CD4-positive, alpha-beta T cell treated with Interleukin-21 for 1 hour (primary cell): Measurements from ENCODE around the gene TET1.
"Not testable (repeated sequence)": the region's sequence is repeated elsewhere in the genome, so short reads cannot be mapped to it uniquely, and the experiment has no call there.

Experiments used
- DNase-seq: peaks from one replicate; pipeline ENCODE4 v3.0.0-alpha.2; 2020

Gene TET1

DNA sequence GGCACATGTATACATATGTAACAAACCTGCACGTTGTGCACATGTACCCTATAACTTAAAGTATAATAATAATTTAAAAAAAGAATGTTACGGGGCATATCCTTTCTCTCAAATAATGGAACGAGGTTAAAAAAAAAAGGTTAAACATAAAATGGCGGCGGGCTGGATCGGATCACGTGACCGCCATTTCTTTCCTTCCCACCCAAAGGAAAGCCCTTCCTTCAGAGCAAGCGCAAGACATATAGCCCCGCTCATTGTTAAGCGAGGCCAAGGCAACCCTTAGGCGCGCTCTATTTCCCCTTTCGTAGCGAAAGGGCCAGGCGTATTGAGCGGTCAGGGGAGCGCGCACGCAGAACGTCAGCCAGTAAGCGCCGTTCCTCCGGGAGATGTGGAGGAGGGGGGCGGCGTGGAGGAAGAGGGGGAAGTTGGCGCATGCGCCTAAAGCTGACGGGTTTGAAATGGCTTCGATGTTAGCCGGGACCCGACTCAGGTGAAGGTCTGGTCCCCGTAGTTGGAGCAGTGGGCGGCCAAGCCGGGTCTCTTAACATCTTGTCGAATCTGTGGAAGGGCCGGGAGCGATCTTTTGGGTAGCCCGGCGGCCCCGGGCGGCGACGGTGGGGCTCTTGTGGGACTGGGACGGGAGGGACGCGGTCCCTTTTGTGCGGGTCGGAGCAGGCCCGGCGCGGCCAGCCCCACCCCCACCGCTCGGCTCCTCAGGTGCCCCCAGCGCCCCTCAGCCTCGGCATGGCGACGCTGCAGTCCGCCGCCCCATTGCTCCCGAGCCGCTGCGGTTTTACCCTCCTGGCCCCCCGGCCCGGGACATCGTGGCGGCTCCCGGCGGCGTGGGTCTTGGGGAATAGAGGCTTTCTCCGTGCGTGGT, 160.9 kb downstream of the TET1 start, which contains the start of gene CCAR1:
CCAR1 (plus strand) TSS at position 447 of the 880 bp plus-strand sequence. CDS start 1,266 bp downstream, outside the sequence.
- DNase-seq: peak; percentile 97

- DNase-seq: peak; percentile 23
These were observed 161.7 kb downstream of the TET1 start for GRCh38 chr10:68721673-68722335.

DNA sequence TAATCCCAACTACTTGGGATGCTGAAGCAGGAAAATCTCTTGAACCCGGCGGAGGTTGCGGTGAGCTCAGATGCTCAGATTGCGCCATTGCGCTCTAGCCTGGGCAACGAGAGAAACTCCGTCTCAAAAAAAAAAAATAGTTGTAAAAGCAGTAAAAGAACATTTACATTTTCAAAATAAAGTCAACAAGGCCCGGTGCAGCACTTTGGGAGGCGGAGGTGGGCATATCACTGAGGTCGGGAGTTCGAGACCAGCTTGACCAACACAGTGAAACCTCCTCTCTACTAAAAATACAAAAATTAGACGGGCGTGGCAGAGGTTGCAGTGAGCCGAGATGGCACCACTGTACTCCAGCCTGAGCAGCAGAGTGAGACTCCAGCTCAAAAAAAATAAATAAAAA, 164.9 kb downstream of the TET1 start:
- no peak for DNase-seq

- DNase-seq: no peak
These were observed 167.0 kb downstream of the TET1 start for GRCh38 chr10:68727146-68727545.

- DNase-seq: no peak
These were observed 172.5 kb downstream of the TET1 start for GRCh38 chr10:68732651-68733050.

- DNase-seq: no peak
These were observed 174.2 kb downstream of the TET1 start for GRCh38 chr10:68734349-68734748.

- no peak for DNase-seq
These were observed 175.0 kb downstream of the TET1 start for GRCh38 chr10:68735119-68735518.

- DNase-seq: not testable (repeated sequence)
These were observed 175.6 kb downstream of the TET1 start for GRCh38 chr10:68735739-68736138.

DNA sequence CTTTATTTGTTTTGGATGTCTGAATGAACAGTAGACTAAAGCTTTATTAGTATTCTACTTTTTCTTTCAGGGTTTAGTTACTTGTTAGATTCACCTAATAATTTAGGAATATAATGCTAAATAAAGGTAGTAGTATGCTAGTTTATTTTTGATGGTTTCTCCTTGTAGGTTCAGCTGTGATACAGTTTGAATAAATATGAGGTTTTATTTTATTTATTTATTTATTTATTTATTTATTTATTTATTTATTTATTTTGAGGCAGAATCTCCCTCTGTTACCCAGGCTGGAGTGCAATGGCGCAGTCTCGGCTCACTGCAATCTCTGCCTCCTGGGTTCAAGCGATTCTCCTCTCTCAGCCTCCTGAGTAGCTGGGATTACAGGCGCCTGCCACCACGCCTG, 180.5 kb downstream of the TET1 start:
- DNase-seq: not testable (repeated sequence)

GRCh38 chr10:68742397-68742796, 182.3 kb downstream of the TET1 start:
- no peak for DNase-seq
